GM18526 (cell line): Measurements from ENCODE around the gene SLC6A20.

Experiments used
- POLR2A ChIP-seq: IDR thresholded peaks from 3 replicates; pipeline ENCODE4 v1.6.1; 2011; ENCODE audit not compliant: insufficient read length; ENCODE audit errors: extremely low read depth

SLC6A20 gene

DNA sequence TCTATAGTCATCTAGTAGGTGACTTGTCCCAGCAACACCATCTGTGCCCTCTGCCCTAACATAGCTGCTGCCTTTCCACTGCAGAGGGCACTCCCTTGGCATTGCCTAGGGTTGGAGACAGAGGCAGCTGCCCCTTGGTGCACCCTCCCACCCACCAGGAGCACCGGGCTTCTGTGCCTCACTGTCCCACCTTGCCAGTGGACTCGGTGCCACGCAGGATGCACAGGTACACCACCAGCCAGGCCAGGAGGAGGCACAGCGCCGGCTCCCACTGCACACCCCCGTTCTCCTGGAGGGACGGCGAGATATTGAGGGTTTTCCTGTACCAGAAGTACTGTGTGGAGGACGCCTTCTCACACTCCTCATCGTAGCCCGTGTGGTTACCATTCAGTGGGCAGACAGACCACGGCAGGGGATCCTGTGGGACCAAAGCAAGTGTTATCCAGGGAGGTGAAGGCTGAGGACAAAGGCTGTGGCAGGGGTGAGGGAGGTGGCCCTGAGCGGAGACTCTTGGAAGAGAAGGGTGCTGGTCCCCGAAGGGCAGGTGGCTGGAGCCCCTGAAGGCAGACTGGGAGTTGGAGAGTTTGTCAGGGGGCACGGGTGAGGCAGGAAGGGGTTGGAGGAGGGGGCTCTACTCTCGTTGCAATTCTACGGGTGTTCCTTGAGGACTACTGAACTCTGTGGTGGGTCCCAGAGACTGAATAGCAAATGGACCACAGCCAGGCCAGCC, 20.6 kb downstream of the SLC6A20 start:
- TF ChIP-seq POLR2A, result no peak

DNA sequence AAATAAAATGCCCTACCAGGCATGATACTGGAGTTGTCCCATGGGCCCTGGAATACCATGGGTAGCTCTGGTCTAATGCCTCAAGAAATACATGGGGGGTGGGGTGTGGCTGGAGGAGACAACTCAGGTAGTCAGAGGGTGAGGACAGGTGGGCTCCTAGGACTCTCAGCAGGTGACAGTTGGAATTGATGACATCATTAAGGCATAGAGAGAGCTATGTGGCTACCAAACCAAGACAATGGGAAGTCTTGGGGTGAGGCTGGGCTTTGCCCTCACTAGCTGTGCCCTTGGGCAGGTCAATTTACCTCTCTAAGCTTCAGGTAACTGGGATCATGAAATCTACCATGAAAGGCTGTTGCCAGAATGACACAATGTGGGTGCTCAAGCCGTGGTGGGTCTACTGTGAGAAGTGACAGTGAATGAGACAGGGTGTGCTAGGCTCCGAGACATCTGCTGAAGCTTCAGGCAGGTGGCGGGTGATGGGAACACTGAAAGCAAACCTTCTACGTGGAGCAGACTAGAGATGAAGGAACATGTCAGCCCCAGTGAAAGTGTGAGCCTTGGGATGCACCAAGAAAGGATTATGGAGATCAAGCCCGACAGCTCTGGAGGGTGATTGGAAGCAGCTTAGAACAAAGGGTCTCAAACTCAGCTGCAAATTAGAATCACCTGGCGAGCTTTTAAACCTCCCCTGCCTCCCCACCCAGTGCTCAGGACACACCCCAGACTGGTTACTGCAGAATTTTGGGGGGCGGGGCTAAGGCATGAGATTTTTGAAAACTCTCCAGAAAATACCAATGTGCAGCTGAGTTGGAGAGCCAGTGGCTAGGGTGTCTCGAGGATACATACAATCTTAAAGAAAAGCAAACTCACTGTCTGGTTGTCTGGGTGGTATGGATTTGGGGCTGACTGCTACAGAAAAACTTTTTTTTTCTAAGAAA, 21.5 kb downstream of the SLC6A20 start:
- no peak for TF ChIP-seq POLR2A

DNA sequence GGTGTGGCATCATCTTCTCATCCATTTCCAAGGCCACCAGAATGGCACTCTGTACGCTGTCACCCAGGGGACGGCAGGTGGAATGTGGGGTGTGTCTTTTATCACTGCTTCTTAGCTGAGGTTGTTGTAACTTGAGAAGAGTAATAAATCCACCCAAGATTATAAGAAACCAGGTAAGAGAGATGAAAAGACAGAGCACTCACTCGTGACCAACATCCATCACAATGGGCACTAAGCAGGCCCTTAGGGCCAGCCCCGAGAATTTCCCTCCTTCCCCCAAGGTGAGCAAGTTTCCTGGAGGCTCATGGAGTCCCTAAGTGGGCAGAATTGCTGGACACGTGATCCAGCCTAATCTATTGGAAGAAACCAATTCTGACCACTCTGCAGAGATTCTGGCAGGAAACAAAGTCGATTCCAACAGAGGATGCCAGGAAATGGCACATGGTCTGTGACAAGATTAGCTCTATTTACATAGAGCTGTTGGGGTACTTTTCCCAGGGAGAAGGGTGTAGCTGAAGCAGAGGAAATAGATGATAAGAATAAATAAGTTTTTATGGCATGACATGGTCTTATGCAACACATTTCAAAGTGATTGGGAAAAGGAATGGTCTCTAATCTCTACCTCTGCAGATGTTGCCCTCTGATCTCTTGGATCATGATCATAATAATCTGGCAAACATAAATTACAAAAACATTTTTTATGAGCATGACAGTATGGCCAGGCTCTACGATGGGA, 22.5 kb downstream of the SLC6A20 start:
- no peak for TF ChIP-seq POLR2A

DNA sequence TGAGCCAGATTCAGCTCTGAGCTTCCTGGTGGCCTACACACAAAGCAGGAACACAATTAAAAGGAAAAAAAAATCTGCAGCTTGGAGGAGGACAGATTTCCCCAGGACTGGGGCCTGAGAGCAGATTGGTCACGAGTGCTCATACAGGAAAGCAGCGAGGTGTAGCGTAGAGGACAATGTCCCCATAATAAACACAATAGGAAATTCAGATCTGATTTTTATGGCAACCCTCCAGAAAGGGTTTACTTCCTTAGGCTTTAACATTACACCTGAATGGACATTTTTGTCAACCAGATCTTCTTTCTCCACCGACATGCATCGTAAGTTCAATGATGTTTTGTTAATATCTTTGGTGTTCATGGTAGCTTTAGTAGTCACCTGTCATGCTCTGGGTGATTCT, 23.3 kb downstream of the SLC6A20 start:
- TF ChIP-seq POLR2A, result no peak

DNA sequence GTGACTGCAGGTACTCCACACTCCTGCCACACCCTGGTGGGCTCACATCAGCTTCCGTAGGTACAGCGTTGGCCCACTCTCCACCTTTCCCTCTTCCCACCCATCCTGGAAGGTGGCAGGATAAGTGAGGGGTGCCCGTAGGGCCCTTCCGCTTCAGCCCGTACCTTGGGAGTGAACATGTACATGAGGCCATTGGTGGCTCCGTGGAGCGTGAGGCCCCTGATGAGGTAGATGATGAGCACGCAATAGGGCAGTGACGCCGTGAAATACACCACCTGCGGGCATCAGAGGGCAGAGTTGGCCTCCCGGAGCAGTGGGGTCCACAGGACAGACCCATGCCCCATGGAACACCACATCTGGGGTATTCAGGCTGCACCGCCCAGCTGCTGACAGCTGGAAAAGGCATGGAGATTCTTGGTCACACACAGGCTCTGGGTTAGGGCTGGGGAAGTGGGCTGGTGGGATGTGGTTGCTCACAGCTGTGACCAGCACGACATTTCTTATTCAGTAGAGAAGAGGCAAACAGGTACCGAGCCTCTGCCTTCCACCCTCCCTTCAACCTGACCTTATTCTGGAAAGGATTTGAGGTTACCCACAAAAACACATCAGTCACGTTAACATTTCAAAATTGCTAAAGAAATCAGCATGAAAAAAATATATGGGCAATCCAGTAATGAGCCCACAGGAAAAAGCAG, 23.8 kb downstream of the SLC6A20 start:
- TF ChIP-seq POLR2A, result no peak

DNA sequence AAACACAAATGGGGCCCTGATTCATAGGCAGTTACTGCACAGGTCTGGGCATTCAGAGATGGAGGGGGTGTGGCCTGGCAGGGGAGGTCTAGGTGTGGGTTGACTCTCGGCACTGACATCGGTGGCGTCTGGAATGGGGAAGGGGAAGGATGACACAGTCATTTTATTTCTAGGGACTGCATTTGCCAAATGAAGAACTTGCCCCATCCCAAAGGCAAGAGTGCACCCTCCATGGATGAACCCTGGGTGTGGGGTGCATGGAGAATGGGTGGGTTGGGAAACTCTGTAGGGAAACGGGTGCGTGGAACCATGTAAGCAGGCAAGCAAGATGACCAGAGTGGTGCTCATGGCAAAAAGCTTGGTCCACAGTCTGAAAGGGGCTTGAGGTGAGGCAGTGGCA, 24.5 kb downstream of the SLC6A20 start:
- no peak for TF ChIP-seq POLR2A

DNA sequence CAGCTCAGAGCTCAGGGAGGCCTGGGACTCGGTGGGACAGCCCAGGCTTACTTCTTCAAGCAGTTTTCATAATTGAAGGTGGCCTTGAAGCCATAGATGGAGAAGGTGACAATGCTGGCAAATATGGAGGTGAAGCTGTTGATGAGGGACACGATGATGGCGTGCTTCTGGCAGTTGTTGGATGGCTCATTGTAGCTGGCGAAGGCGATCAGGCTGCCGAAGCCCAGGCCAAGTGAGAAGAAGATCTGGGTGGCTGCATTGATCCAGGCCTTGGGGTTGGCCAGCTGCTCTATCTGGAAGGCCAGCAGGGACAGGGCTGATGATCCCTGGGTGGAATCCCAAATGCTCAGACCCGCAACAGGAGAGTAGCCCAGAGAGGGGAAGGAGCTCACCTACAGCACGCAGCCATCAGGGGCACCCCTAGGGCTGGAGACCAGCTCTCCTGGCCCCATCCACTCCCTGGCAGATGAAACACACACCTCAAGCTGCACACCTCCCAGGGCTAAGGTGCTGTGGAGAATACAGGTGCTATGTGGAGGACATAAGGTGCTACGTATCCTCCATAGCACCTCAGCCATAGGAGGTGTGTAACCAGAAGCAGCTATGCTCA, 25.1 kb downstream of the SLC6A20 start:
- no peak for TF ChIP-seq POLR2A

DNA sequence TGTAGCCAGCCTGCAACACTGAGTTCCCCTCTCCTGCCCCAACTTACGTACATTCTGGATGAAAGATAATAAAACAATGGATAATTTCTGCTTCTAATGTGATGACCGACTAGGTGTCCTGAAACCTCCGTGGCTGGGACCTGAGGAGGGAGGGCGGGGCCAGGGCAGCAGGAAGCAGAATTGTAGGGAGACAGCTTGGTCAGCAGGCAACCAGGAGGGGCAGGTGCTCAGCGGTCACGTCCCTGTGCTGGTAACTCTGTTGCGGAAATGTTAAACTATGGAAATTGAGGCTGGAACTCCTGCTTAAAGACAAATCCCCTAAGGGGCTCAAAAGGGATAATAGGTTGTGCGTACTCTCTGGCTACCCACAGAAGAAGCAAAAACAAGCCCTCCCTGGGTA, 30.4 kb downstream of the SLC6A20 start:
- TF ChIP-seq POLR2A, result no peak

DNA sequence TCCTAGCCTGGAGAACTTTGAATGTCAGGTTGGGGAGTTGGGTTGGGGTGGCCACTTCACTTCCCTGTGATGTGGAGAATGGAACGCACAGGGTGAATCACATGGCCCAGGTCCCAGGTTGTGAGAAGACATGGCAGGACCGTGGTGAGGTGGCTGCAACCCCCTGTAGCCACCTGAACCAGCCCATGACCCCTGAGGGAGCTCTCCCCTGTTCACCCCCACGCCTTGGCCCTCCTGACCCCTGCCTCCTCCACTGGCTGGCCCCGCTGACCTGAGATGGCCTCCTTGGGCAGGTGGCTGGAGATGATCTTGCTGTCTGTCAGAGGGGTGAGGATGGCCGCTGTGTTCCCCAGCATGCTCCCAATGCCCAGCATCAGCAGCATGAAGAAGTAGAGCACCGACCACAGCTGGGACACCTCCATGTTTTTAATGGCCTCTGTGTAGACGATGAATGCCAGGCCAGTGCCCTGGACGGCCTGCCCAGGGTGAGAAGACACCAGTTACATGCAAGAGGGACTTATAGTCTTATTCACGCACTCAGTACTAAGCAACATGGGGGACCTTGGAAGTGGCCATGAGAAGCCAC, 31.0 kb downstream of the SLC6A20 start:
- TF ChIP-seq POLR2A, result no peak

DNA sequence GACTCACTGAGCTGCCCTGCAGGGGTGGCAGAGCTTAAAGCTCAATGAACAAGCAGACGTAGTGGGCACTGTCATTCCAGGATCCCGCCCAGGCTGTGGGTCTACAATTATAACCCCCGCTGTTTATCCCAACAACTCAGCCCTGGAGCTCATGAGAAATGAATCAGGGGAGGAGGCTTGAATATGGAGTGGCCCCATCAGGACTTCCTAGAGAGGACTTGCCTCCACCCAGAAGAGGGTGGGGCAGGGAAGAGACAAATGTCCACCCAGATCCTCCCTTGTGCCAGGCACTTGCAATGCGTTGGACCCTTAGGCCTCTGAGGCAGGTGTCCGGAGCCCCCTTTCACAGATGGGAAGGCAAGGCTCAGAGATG, 33.0 kb downstream of the SLC6A20 start:
- TF ChIP-seq POLR2A, result no peak

DNA sequence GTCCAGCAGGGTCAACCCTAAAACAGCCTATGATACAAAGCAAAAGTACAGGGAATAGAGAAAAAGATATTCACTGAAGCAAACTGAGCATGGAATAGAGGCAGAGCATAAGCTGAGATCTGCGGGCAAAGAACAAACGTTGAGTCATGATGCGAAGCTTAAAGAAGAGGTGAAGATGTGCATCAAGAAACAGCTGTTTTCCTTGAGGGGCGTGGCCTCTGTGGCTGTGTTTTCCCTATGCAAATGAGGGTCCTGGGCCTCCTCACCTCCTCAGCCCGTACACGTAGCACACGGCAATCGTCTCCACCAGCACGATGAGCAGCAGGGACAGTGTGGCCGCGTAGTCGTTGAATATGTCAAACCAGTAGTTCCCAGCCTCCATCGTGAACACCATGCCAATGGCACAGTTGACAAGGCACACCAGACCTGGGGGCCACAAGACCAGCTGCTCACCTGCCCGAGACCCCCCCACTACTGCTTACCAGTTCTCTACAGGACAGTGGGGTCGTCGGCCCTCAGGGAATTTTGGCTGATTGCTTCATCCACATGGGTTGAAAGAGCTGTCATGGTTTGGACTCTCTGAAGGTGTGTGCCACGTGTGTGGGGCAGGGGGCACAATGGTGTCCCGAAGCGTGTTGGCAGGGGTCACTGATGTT, 33.6 kb downstream of the SLC6A20 start:
- no peak for TF ChIP-seq POLR2A

DNA sequence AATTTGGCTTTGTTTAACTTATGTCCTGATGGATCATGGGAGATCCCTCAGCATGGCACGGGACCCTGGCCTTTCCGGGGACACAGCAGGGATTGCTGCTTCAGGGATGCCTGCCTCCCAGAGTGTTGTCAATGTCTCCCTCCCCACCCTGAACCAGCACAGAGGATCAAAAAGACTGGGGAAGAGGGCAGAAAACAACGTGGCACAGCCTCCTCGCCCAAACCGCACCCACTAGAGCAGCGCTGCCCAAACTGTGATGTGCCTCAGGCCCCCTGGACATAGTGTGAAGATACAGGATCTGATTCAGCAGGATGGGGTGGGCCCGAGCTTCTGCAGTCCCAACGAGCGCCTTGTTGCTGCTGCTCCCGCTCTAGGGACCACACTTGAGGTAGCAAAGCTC, 34.5 kb downstream of the SLC6A20 start:
- no peak for TF ChIP-seq POLR2A

DNA sequence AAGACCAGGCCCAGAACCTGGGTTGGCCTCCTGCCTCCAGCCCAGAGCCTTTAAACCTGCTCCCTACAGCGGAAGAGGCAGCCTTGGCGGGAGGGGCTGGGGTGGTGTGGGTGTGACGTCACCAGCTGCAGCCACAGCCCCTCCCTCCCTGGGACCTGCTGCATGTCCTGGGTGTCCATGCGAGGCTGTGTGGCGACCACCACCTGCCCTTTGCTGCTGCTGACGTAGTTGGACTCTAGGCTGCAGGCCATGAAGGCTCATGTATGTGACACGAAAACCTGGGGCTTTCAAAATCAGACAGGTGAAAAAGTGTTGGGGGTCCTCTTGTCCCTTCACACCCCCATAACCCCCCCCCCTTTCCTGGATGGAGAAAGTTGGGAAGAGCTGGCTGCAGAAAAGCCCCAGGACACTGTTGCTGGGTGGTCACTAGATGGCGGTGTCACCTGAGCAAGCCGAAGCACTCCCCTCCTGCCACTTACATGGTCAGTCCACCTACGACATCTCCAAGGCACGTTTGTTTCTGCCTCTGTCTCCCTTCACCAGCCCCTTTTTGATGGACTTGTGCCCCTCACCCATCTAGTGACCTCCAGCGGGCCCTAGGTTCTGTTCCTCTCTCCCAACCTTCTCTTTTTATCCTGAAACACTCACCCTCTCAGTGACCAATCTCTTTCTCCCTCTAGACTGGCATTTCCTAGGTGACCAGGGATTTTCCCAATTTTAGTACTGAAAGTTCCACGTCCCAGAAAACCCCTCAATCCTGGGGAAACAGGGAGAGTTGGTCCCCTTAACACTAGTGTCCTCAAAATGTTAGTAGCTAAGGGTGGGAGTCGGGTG, 35.2 kb downstream of the SLC6A20 start:
- no peak for TF ChIP-seq POLR2A

DNA sequence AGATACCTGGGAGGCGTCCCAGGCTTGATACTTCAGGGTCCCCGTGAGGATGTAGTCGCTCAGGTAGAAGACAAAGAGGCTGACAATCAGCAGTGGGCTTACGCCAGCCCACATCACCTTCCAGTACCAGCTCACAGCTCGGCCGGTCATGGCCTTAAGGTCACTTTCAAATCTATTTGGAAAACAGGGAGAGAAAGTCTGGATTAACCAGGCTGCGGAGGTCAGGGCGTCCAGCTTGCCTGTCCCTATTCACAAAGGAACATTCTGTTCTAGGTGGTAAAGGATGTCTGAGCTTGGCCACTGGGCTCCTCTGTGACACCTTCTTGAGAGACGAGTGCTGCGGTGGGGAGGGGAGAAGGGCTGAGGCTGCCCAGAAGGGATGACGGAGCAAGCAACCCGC, 36.5 kb downstream of the SLC6A20 start:
- TF ChIP-seq POLR2A, result no peak
